K562 (cell line): Measurements from ENCODE around the gene MALRD1. TPM values are rescaled to one million over a fixed set of nuclear protein-coding genes. Genes with fewer than 3 reads are reported as not detected.

Experiments
- ATAC-seq: fragments of 200-7000 bp; cut with Tn5 transposase; 3 replicates; pipeline ENCODE4 v1.9.1; 2020; ENCODE audit warnings: moderate library complexity
- BruUV-seq: library from RNA; stranded (reverse); fragments of 400-500 nt; replicated peaks from 2 replicates; lab custom pipeline; 2021; lab: Mats Ljungman, UMichigan
- CTCF ChIA-PET: fragments of 300-600 bp; formaldehyde crosslinking; extraction: SDS; loops from one replicate; lab custom pipeline; 2021; ENCODE audit warnings: low intra/inter-chr PET ratio; lab: Yijun Ruan, JAX
- POLR2A ChIA-PET: fragments of 300-600, 350-650 bp; sonication (Branson Sonifier 250); formaldehyde crosslinking; extraction: SDS; loops from one replicate; lab custom pipeline; 2021; ENCODE audit warnings: antibody characterized with exemption, inconsistent platforms; lab: Yijun Ruan, JAX
- DNase-seq, 4 experiments: peaks; one replicate each; pipeline versions ENCODE4 v3.0.0 to v3.0.0-alpha.2; 2011 to 2018; ENCODE audit warnings: low spot score in 3 of 4, mixed read lengths in 3 of 4; ENCODE audit errors: extremely low read depth in 1 of 4
- FAIRE-seq: peaks from 2 replicates; lab custom pipeline; 2011; peaks lifted over from hg19 to GRCh38; lab: Jason Lieb, UNC
- H2AFZ ChIP-seq: 2 replicates; pipeline ENCODE4 v1.6.0; 2011; ENCODE audit warnings: low read depth, low read length, control low read depth, inconsistent platforms
- H3K27ac ChIP-seq: fragments of 200-600 bp; 3 replicates; pipeline ENCODE4 v1.8.0; 2011; ENCODE audit warnings: low read depth, mild to moderate bottlenecking, control low read depth, inconsistent platforms, low read length, moderate library complexity, mixed read lengths; ENCODE audit errors: extremely low read depth
- H3K27me3 ChIP-seq, 2 experiments: fragments of 300-600 bp in 1 of 2; 2 replicates in 1 of 2; 3 replicates in 1 of 2; pipeline versions ENCODE4 v1.6.0 to v1.8.0; 2011; ENCODE audit warnings: inconsistent platforms in 2 of 2, low read length in 2 of 2, mild to moderate bottlenecking in 1 of 2, mixed read lengths in 1 of 2, moderate library complexity in 1 of 2; ENCODE audit not compliant: control insufficient read depth in 2 of 2, insufficient read depth in 2 of 2
- H3K36me3 ChIP-seq: fragments of 300-600 bp; 3 replicates; pipeline ENCODE4 v1.8.0; 2011; ENCODE audit warnings: mild to moderate bottlenecking, low read length, inconsistent platforms; ENCODE audit not compliant: control insufficient read depth, insufficient read depth
- H3K4me1 ChIP-seq, 2 experiments: fragments of 200-600 bp in 1 of 2; replicated peaks in 1 of 2; 2 replicates in 1 of 2; 3 replicates in 1 of 2; pipeline versions ENCODE4 v1.5.1 to v1.8.0; 2011; ENCODE audit warnings: inconsistent platforms in 2 of 2, low read length in 2 of 2, mild to moderate bottlenecking in 1 of 2, mixed read lengths in 1 of 2, moderate library complexity in 1 of 2; ENCODE audit not compliant: control insufficient read depth in 2 of 2, insufficient read depth in 2 of 2
- H3K4me2 ChIP-seq: 2 replicates; pipeline ENCODE4 v1.6.1; 2011; ENCODE audit warnings: low read length, control low read depth, inconsistent platforms, mixed read lengths; ENCODE audit not compliant: insufficient read depth
- H3K4me3 ChIP-seq: fragments of 200-600 bp; sonication (generic), shearing (Covaris generic); 2 replicates; pipeline ENCODE4 v1.5.1; 2016; ENCODE audit warnings: control low read depth, inconsistent platforms
- H3K79me2 ChIP-seq: fragments of 200-600 bp; 3 replicates; pipeline ENCODE4 v1.8.0; 2011; ENCODE audit warnings: low read length, inconsistent platforms; ENCODE audit not compliant: control insufficient read depth, insufficient read depth
- H3K9ac ChIP-seq, 2 experiments: 2 replicates each; pipeline versions ENCODE4 v1.6.0 to v1.6.1; 2011; ENCODE audit warnings: low read depth in 2 of 2, low read length in 2 of 2, control low read depth in 1 of 2, inconsistent platforms in 1 of 2, mild to moderate bottlenecking in 1 of 2, mixed read lengths in 1 of 2; ENCODE audit not compliant: insufficient read depth in 1 of 2
- H3K9me1 ChIP-seq: one replicate; pipeline ENCODE4 v1.6.0; 2011; ENCODE audit warnings: inconsistent platforms, mild to moderate bottlenecking, low read length, moderate library complexity; ENCODE audit not compliant: control insufficient read depth, insufficient read depth
- H3K9me3 ChIP-seq: replicated peaks from 2 replicates; pipeline ENCODE4 v1.5.1; 2011; ENCODE audit warnings: low read depth, low read length, inconsistent platforms; ENCODE audit not compliant: control insufficient read depth, insufficient read depth
- H4K20me1 ChIP-seq: replicated peaks from 2 replicates; pipeline ENCODE4 v1.6.1; 2011; ENCODE audit warnings: low read length, inconsistent platforms, mixed read lengths; ENCODE audit not compliant: control insufficient read depth, insufficient read depth
- CHAMP1 ChIP-seq: fragments of 450-650 bp; IDR thresholded peaks from 2 replicates; pipeline ENCODE4 v1.6.1; 2016; ENCODE audit warnings: mild to moderate bottlenecking
- GTF2E2 ChIP-seq: fragments of 200-800 bp; sonication (Bioruptor generic); IDR thresholded peaks from 2 replicates; pipeline ENCODE4 v1.6.1; 2016; ENCODE audit warnings: missing genetic modification characterization, missing compliant biosample characterization
- HEY1 ChIP-seq: fragments of 250-450 bp; sonication (Bioruptor Pico); IDR thresholded peaks from 2 replicates; pipeline ENCODE4 v1.5.0; 2020; ENCODE audit warnings: mild to moderate bottlenecking, moderate library complexity, borderline replicate concordance
- MAFG ChIP-seq: fragments of 450-650 bp; conservative IDR thresholded peaks from 2 replicates; pipeline ENCODE4 v1.6.1; 2016; ENCODE audit warnings: missing genetic modification characterization, missing compliant biosample characterization
- NCOA6 ChIP-seq: fragments of 450-650 bp; IDR thresholded peaks from 2 replicates; pipeline ENCODE4 v1.6.1; 2017; ENCODE audit warnings: mild to moderate bottlenecking
- NR0B1 ChIP-seq: fragments of 450-650 bp; IDR thresholded peaks from one replicate; pipeline ENCODE4 v1.6.1; 2018; ENCODE audit warnings: mild to moderate bottlenecking, moderate library complexity; ENCODE audit not compliant: partially characterized antibody
- PREB ChIP-seq: sonication (generic); formaldehyde crosslinking; IDR thresholded peaks from 2 replicates; pipeline ENCODE4 v1.8.1; 2023; ENCODE audit warnings: mild to moderate bottlenecking, missing genetic modification reagents
- ZNF263 ChIP-seq: sonication (generic); formaldehyde crosslinking; IDR thresholded peaks from 2 replicates; pipeline ENCODE4 v1.8.0; 2022; ENCODE audit warnings: mild to moderate bottlenecking, missing genetic modification reagents, borderline replicate concordance
- in situ Hi-C: fragments of 300-500 bp; cut with MboI; formaldehyde crosslinking; loops from 4 replicates; pipeline ENCODE4 v1.15.0; 2018; ENCODE audit warnings: inconsistent platforms, mixed read lengths
- intact Hi-C: fragments of 100-400 bp; cut with micrococcal nuclease; formaldehyde crosslinking; loops from 2 replicates; pipeline ENCODE4 v1.14.2; 2022
- polyA plus RNA-seq, 8 experiments: library from polyadenylated mRNA; depleted of rRNA in 4 of 8; stranded (reverse) in 5 of 8; unstranded in 3 of 8; fragments of >200 nt; fragmentation: Nextera tagmentation in 2 of 8; fragmentation: Illumina TruSeq in 1 of 8; extraction: Ambion mirVana in 2 of 8; extraction: Trizol in 1 of 8; gene quantifications; 2 replicates each; pipeline versions ENCODE4 v1.2.1 to v1.2.3, GENCODE V29; 2011 to 2014; ENCODE audit warnings: inconsistent platforms in 1 of 8, missing spikeins in 1 of 8
- total RNA-seq, 7 experiments: library from RNA; depleted of rRNA in 6 of 7; stranded (reverse); fragments of >200 nt in 6 of 7; fragmentation: Illumina TruSeq in 2 of 7; extraction: Trizol in 2 of 7; gene quantifications; 2 replicates each; pipeline versions ENCODE4 v1.2.1 to v1.2.3, GENCODE V29; 2011 to 2021; ENCODE audit warnings: low replicate concordance in 1 of 7

The MALRD1 gene
- total and polyA plus RNA-seq, 9 of the 15 experiments (the other 6 are each of a cell fraction or from before 2014, with no cell fraction given) = not detected

GRCh38 chr10:19730907-19731217, 682.3 kb downstream of the MALRD1 start:
- no TSS peak for BruUV-seq
- DNase-seq (no peak), ATAC-seq (no peak), FAIRE-seq (no peak)
- ChIA-PET CTCF (no interaction called here), POLR2A (no interaction called here)
- H3K79me2 ChIP-seq = no peaks in the 10 kb centered on the region
- no peaks in the 10 kb centered on the region for H3K27me3 ChIP-seq
- TF ChIP-seq HEY1 (no peak), CHAMP1 (no peak), NR0B1 (no peak), PREB (no peak), MAFG (tag) (no peak), NCOA6 (no peak), ZNF263 (no peak), GTF2E2 (tag) (no peak)
- H3K9me3 ChIP-seq = no peaks in the 10 kb centered on the region
- H3K4me2 ChIP-seq = no peak overlapping the region
- H3K4me1 ChIP-seq = no peaks in the 10 kb centered on the region; a peak in 1 of 5 replicates
- no peaks in the 10 kb centered on the region for H3K9me1 ChIP-seq
- no peaks in the 10 kb centered on the region for H4K20me1 ChIP-seq
- H3K9ac ChIP-seq = no peak overlapping the region
- H3K27ac ChIP-seq = peak overlapping the region; percentile 38; the same call in 2 of the 3 replicates
- no peak overlapping the region for H2AFZ ChIP-seq
- H3K36me3 ChIP-seq = no peaks in the 10 kb centered on the region
- in situ Hi-C loops = no loop called here
- H3K4me3 ChIP-seq = no peak overlapping the region
- intact Hi-C loops = no loop called here
